ENCODE measurements around the gene SHISA4. TPM values are rescaled to one million over a fixed set of nuclear protein-coding genes. Genes with fewer than 3 reads are reported as not detected.

Gene SHISA4
- total and polyA plus RNA-seq, 7 donors, result 74.8 to 264 (median 148) TPM

- Histone ChIP-seq H3K27me3 (ENCODE audit: insufficient read depth in 3 of 3, low read length in 2 of 3) (no peaks in the 10 kb centered on the region), H3K4me1 (peaks cover 46% of the 10 kb centered on the region), H3K36me3 (ENCODE audit: insufficient read depth in 1 of 2, low read depth in 1 of 2) (no peaks in the 10 kb centered on the region), H3K4me3 (no peak overlapping the region), H3K9me3 (no peaks in the 10 kb centered on the region), H3K27ac (peak overlapping the region; percentile 63)
- 76 to 91% (median 81%) methylated on average over 5 of the region's 5 CpGs for WGBS, 3 donors
- intact Hi-C loops (cut with DNase I), result no loop called here
- ATAC-seq (no peak), DNase-seq (peak in 1 of 2 donors; percentile 23)
- TF ChIP-seq CTCF (IDR thresholded peaks at IDR 0.05), result no peak
Measured at GRCh38 chr1:201918343-201918742, 29.6 kb downstream of the SHISA4 start.

DNA sequence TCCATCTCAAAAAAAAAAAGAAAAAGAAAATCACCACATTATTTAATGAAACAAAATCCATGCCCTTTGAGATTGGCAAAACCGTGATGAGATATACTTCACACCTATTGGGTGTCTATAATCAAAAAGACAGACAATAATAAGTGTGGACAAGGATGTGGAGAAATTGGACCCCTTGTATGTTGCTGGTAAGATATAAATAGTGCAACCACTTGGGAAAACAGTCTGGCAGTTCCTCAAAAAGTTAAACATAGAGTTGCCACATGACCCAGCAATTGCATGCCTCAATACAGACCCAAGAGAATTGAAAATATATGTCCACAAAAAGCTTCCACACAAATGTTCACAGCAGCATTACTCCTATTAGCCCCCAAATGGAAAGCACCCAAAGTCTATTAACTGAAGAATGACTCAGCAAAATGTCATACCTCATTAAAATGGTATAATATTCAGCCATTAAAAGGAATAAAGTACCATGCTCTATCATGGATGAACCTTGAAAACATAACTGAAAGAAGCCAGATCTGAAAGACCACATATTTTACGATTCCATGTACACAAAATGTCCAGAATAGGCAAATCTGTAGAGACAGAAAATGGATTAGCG lies 33.4 kb downstream of the SHISA4 start:
- Histone ChIP-seq H3K27me3 (ENCODE audit: insufficient read depth in 3 of 3, low read length in 2 of 3) (no peaks in the 10 kb centered on the region), H3K4me1 (peaks cover 44% of the 10 kb centered on the region), H3K4me3 (no peak overlapping the region), H3K36me3 (ENCODE audit: insufficient read depth in 1 of 2, low read depth in 1 of 2) (no peaks in the 10 kb centered on the region), H3K9me3 (no peaks in the 10 kb centered on the region), H3K27ac (peak overlapping the region; percentile 19)
- intact Hi-C loops (cut with DNase I), result no loop called here
- ATAC-seq, result peak in 1 of 4 donors; percentile 29
- WGBS, 3 donors, result 82 to 94% (median 84%) methylated on average over 3 of the region's 3 CpGs
- TF ChIP-seq CTCF (IDR thresholded peaks at IDR 0.05), result no peak
- DNase-seq, result no peak

GRCh38 chr1:201925301-201925567 lies 36.5 kb downstream of the SHISA4 start:
- Histone ChIP-seq H3K4me3 (no peak overlapping the region), H3K36me3 (ENCODE audit: insufficient read depth in 1 of 2, low read depth in 1 of 2) (peaks cover 0 to 7% of the 10 kb centered on the region in 2 donors), H3K27me3 (ENCODE audit: insufficient read depth in 3 of 3, low read length in 2 of 3) (no peaks in the 10 kb centered on the region), H3K9me3 (no peaks in the 10 kb centered on the region), H3K4me1 (peaks cover 18% of the 10 kb centered on the region), H3K27ac (peak overlapping the region; percentile 59)
- no peak for TF ChIP-seq CTCF (IDR thresholded peaks at IDR 0.05)
- WGBS, 3 donors, result 45 to 70% (median 50%) methylated on average over 2 of the region's 2 CpGs
- DNase-seq (no peak), ATAC-seq (no peak)
- intact Hi-C loops (cut with DNase I), result no loop called here

- intact Hi-C loops (cut with DNase I), result no loop called here
- TF ChIP-seq CTCF (IDR thresholded peaks at IDR 0.05), result no peak
- peak in 3 of 4 donors; percentile 33 to 64 (median 59) for ATAC-seq
- DNase-seq, result no peak
- H3K9me3 ChIP-seq, result no peaks in the 10 kb centered on the region
- H3K4me1 ChIP-seq, result peaks cover 14% of the 10 kb centered on the region
- no peaks in the 10 kb centered on the region for H3K27me3 ChIP-seq (ENCODE audit: insufficient read depth in 3 of 3, low read length in 2 of 3)
- H3K36me3 ChIP-seq (ENCODE audit: insufficient read depth in 1 of 2, low read depth in 1 of 2), result peaks cover 0 to 16% of the 10 kb centered on the region in 2 donors
- peak overlapping the region; percentile 59 for H3K27ac ChIP-seq
- WGBS, 3 donors, result 31 to 35% (median 35%) methylated on average over 5 of the region's 5 CpGs
- no peak overlapping the region for H3K4me3 ChIP-seq
Measured at GRCh38 chr1:201925981-201926645, 37.4 kb downstream of the SHISA4 start.
